ENCODE results near the gene ARMC9.
"Not testable (repeated sequence)": the region's sequence is repeated elsewhere in the genome, so short reads cannot be mapped to it uniquely, and the experiment has no call there.

The ARMC9 gene

GRCh38 chr2:231395188-231396057 lies 197.0 kb downstream of the ARMC9 start, which contains the start of gene B3GNT7:
TSS of gene B3GNT7 (plus strand) at chr2:231395710. CDS start at chr2:231395804, 94 bp downstream.
- Histone ChIP-seq H3K27me3 (ENCODE audit: control insufficient read depth in 1 of 2, insufficient read depth in 2 of 2, low read length in 2 of 2) (peaks cover 0 to 31% of the 10 kb centered on the region in 2 donors), H3K36me3 (ENCODE audit: insufficient read depth, low read length) (no peaks in the 10 kb centered on the region), H3K4me3 (ENCODE audit: low read depth in 1 of 2, low read length in 2 of 2) (peak within 1 kb of the TSS in 1 of 2 donors; percentile 27), H3K9me3 (ENCODE audit: low read length) (no peaks in the 10 kb centered on the region), H3K9ac (ENCODE audit: low read length) (no peak within 1 kb of the TSS), H3K27ac (ENCODE audit: low read depth, low read length) (no peak within 1 kb of the TSS), H3K4me1 (ENCODE audit: insufficient read depth, low read length) (peaks cover 8% of the 10 kb centered on the region)

- peaks cover 9% of the 10 kb centered on the region for H3K4me1 ChIP-seq (ENCODE audit: insufficient read depth, low read length)
- H3K9me3 ChIP-seq (ENCODE audit: low read length), result no peaks in the 10 kb centered on the region
- no peak overlapping the region for H3K9ac ChIP-seq (ENCODE audit: low read length)
- H3K4me3 ChIP-seq (ENCODE audit: low read depth in 1 of 2, low read length in 2 of 2), result peak overlapping the region in 1 of 2 donors; percentile 27
- no peaks in the 10 kb centered on the region for H3K36me3 ChIP-seq (ENCODE audit: insufficient read depth, low read length)
- peaks cover 0 to 31% of the 10 kb centered on the region in 2 donors for H3K27me3 ChIP-seq (ENCODE audit: control insufficient read depth in 1 of 2, insufficient read depth in 2 of 2, low read length in 2 of 2)
- no peak overlapping the region for H3K27ac ChIP-seq (ENCODE audit: low read depth, low read length)
Observed at GRCh38 chr2:231396058-231396821, 197.8 kb downstream of the ARMC9 start.

GRCh38 chr2:231397011-231397927 lies 198.8 kb downstream of the ARMC9 start:
- peaks cover 0 to 29% of the 10 kb centered on the region in 2 donors for H3K27me3 ChIP-seq (ENCODE audit: control insufficient read depth in 1 of 2, insufficient read depth in 2 of 2, low read length in 2 of 2)
- H3K9me3 ChIP-seq (ENCODE audit: low read length), result no peaks in the 10 kb centered on the region
- H3K9ac ChIP-seq (ENCODE audit: low read length), result no peak overlapping the region
- peaks cover 9% of the 10 kb centered on the region for H3K4me1 ChIP-seq (ENCODE audit: insufficient read depth, low read length)
- no peaks in the 10 kb centered on the region for H3K36me3 ChIP-seq (ENCODE audit: insufficient read depth, low read length)
- H3K27ac ChIP-seq (ENCODE audit: low read depth, low read length), result no peak overlapping the region
- no peak overlapping the region for H3K4me3 ChIP-seq (ENCODE audit: low read depth in 1 of 2, low read length in 2 of 2)

GRCh38 chr2:231397928-231398294 lies 199.5 kb downstream of the ARMC9 start:
- no peak overlapping the region for H3K9ac ChIP-seq (ENCODE audit: low read length)
- no peaks in the 10 kb centered on the region for H3K36me3 ChIP-seq (ENCODE audit: insufficient read depth, low read length)
- H3K9me3 ChIP-seq (ENCODE audit: low read length), result no peaks in the 10 kb centered on the region
- no peak overlapping the region for H3K27ac ChIP-seq (ENCODE audit: low read depth, low read length)
- peaks cover 0 to 23% of the 10 kb centered on the region in 2 donors for H3K27me3 ChIP-seq (ENCODE audit: control insufficient read depth in 1 of 2, insufficient read depth in 2 of 2, low read length in 2 of 2)
- no peak overlapping the region for H3K4me3 ChIP-seq (ENCODE audit: low read depth in 1 of 2, low read length in 2 of 2)
- H3K4me1 ChIP-seq (ENCODE audit: insufficient read depth, low read length), result peaks cover 9% of the 10 kb centered on the region

GRCh38 chr2:231398585-231398984 lies 200.2 kb downstream of the ARMC9 start:
- Histone ChIP-seq H3K9ac (ENCODE audit: low read length) (no peak overlapping the region), H3K36me3 (ENCODE audit: insufficient read depth, low read length) (no peaks in the 10 kb centered on the region), H3K27ac (ENCODE audit: low read depth, low read length) (no peak overlapping the region), H3K4me1 (ENCODE audit: insufficient read depth, low read length) (peaks cover 9% of the 10 kb centered on the region), H3K4me3 (ENCODE audit: low read depth in 1 of 2, low read length in 2 of 2) (no peak overlapping the region), H3K9me3 (ENCODE audit: low read length) (no peaks in the 10 kb centered on the region), H3K27me3 (ENCODE audit: control insufficient read depth in 1 of 2, insufficient read depth in 2 of 2, low read length in 2 of 2) (peaks cover 0 to 23% of the 10 kb centered on the region in 2 donors)

GRCh38 chr2:231399046-231399852 lies 200.8 kb downstream of the ARMC9 start:
- peak overlapping the region; percentile 34 for H3K27ac ChIP-seq (ENCODE audit: low read depth, low read length)
- H3K9me3 ChIP-seq (ENCODE audit: low read length), result no peaks in the 10 kb centered on the region
- no peak overlapping the region for H3K4me3 ChIP-seq (ENCODE audit: low read depth in 1 of 2, low read length in 2 of 2)
- H3K36me3 ChIP-seq (ENCODE audit: insufficient read depth, low read length), result no peaks in the 10 kb centered on the region
- peaks cover 9% of the 10 kb centered on the region for H3K4me1 ChIP-seq (ENCODE audit: insufficient read depth, low read length)
- H3K27me3 ChIP-seq (ENCODE audit: control insufficient read depth in 1 of 2, insufficient read depth in 2 of 2, low read length in 2 of 2), result peaks cover 0 to 17% of the 10 kb centered on the region in 2 donors
- no peak overlapping the region for H3K9ac ChIP-seq (ENCODE audit: low read length)

- Histone ChIP-seq H3K27ac (ENCODE audit: low read depth, low read length) (peak overlapping the region; percentile 34), H3K4me3 (ENCODE audit: low read depth in 1 of 2, low read length in 2 of 2) (no peak overlapping the region), H3K9me3 (ENCODE audit: low read length) (no peaks in the 10 kb centered on the region), H3K4me1 (ENCODE audit: insufficient read depth, low read length) (peaks cover 9% of the 10 kb centered on the region), H3K27me3 (ENCODE audit: control insufficient read depth in 1 of 2, insufficient read depth in 2 of 2, low read length in 2 of 2) (peaks cover 0 to 8% of the 10 kb centered on the region in 2 donors), H3K9ac (ENCODE audit: low read length) (no peak overlapping the region), H3K36me3 (ENCODE audit: insufficient read depth, low read length) (no peaks in the 10 kb centered on the region)
Observed at GRCh38 chr2:231399853-231400680, 201.6 kb downstream of the ARMC9 start.

GRCh38 chr2:231400681-231401080 lies 202.2 kb downstream of the ARMC9 start:
- H3K36me3 ChIP-seq (ENCODE audit: insufficient read depth, low read length); H3K9ac ChIP-seq (ENCODE audit: low read length); H3K4me3 ChIP-seq (ENCODE audit: low read depth in 1 of 2, low read length in 2 of 2); H3K27ac ChIP-seq (ENCODE audit: low read depth, low read length); H3K27me3 ChIP-seq (ENCODE audit: control insufficient read depth in 1 of 2, insufficient read depth in 2 of 2, low read length in 2 of 2); H3K4me1 ChIP-seq (ENCODE audit: insufficient read depth, low read length); H3K9me3 ChIP-seq (ENCODE audit: low read length): not testable (repeated sequence)

GRCh38 chr2:231401101-231401500 lies 202.7 kb downstream of the ARMC9 start:
- not testable (repeated sequence) for H3K9ac ChIP-seq (ENCODE audit: low read length); H3K4me3 ChIP-seq (ENCODE audit: low read depth in 1 of 2, low read length in 2 of 2); H3K27me3 ChIP-seq (ENCODE audit: control insufficient read depth in 1 of 2, insufficient read depth in 2 of 2, low read length in 2 of 2); H3K9me3 ChIP-seq (ENCODE audit: low read length); H3K27ac ChIP-seq (ENCODE audit: low read depth, low read length); H3K36me3 ChIP-seq (ENCODE audit: insufficient read depth, low read length); H3K4me1 ChIP-seq (ENCODE audit: insufficient read depth, low read length)

Measured in muscle layer of colon (tissue), 2 donors.